CD4-positive, alpha-beta memory T cell (primary cell): ENCODE results near the gene EIF4G2. TPM values are rescaled to one million over a fixed set of nuclear protein-coding genes. Genes with fewer than 3 reads are reported as not detected.

Experiments
- CTCF ChIA-PET: fragments of 350-600 bp; sonication (Branson Sonifier 250); formaldehyde crosslinking; loops from one replicate; lab custom pipeline; 2021; ENCODE audit warnings: inconsistent platforms; ENCODE audit not compliant: partially characterized antibody; lab: Charles Lee
- POLR2A ChIA-PET: fragments of 350-600 bp; sonication (Branson Sonifier 250); formaldehyde crosslinking; loops from one replicate; lab custom pipeline; 2021; ENCODE audit not compliant: partially characterized antibody; lab: Charles Lee
- DNase-seq, 5 donors: peaks; one replicate each; pipeline versions ENCODE4 v3.0.0 to v3.0.0-alpha.2; 2020 to 2022; ENCODE audit warnings: mixed read lengths in 1 of 5
- H3K27ac ChIP-seq: one replicate; pipeline ENCODE4 v1.7.0; 2013; ENCODE audit warnings: low read depth, low read length
- H3K27me3 ChIP-seq: 2 replicates; pipeline ENCODE4 v1.7.0; 2013; ENCODE audit warnings: mild to moderate bottlenecking, low read length, moderate library complexity; ENCODE audit not compliant: insufficient read depth
- H3K36me3 ChIP-seq: 2 replicates; pipeline ENCODE4 v1.7.0; 2013; ENCODE audit warnings: mild to moderate bottlenecking, low read length, moderate library complexity; ENCODE audit not compliant: insufficient read depth
- H3K4me1 ChIP-seq: 2 replicates; pipeline ENCODE4 v1.7.0; 2013; ENCODE audit warnings: mild to moderate bottlenecking, low read length, moderate library complexity; ENCODE audit not compliant: insufficient read depth
- H3K4me3 ChIP-seq, 2 donors: one replicate each; pipeline ENCODE4 v1.7.0; 2013; ENCODE audit warnings: low read length in 2 of 2, mild to moderate bottlenecking in 1 of 2
- H3K9me3 ChIP-seq, 2 donors: one replicate each; pipeline ENCODE4 v1.7.0; 2013; ENCODE audit warnings: low read length in 2 of 2, control low read depth in 1 of 2; ENCODE audit not compliant: control insufficient read depth in 1 of 2
- H3K27ac Mint-ChIP-seq, 7 donors: one replicate each; pipeline ENCODE4 v1.8.0; 2020 to 2021; ENCODE audit warnings: mixed read lengths in 7 of 7, mild to moderate bottlenecking in 6 of 7, inconsistent platforms in 3 of 7, moderate library complexity in 3 of 7
- H3K27me3 Mint-ChIP-seq, 2 donors: one replicate each; pipeline ENCODE4 v1.8.0; 2020 to 2021; ENCODE audit warnings: mixed read lengths in 2 of 2
- H3K36me3 Mint-ChIP-seq, 2 donors: one replicate each; pipeline ENCODE4 v1.8.0; 2020 to 2021; ENCODE audit warnings: mixed read lengths in 2 of 2, inconsistent platforms in 1 of 2, mild to moderate bottlenecking in 1 of 2
- H3K4me1 Mint-ChIP-seq, 4 donors: one replicate each; pipeline ENCODE4 v1.8.0; 2020 to 2021; ENCODE audit warnings: mixed read lengths in 4 of 4, mild to moderate bottlenecking in 1 of 4
- H3K4me3 Mint-ChIP-seq, 8 donors: one replicate each; pipeline ENCODE4 v1.8.0; 2020 to 2021; ENCODE audit warnings: mixed read lengths in 8 of 8, mild to moderate bottlenecking in 7 of 8, moderate library complexity in 6 of 8, inconsistent platforms in 3 of 8
- H3K9me3 Mint-ChIP-seq, 8 donors: one replicate each; pipeline ENCODE4 v1.8.0; 2020 to 2021; ENCODE audit warnings: mixed read lengths in 8 of 8, mild to moderate bottlenecking in 5 of 8, inconsistent platforms in 3 of 8, moderate library complexity in 1 of 8
- intact Hi-C: fragments of 100-400 bp; cut with micrococcal nuclease; formaldehyde crosslinking; loops from one replicate; pipeline ENCODE4 v1.15.1; 2023
- polyA plus RNA-seq, 2 donors: library from polyadenylated mRNA; unstranded; fragments of 300-500 nt; fragmentation: Illumina TruSeq; gene quantifications; one replicate each; pipeline ENCODE4 v1.2.3, GENCODE V29; 2021
- total RNA-seq, 2 experiments: library from RNA; stranded (reverse); gene quantifications; one replicate each; pipeline ENCODE4 v1.2.3, GENCODE V29; 2021

Gene EIF4G2
- total and polyA plus RNA-seq, 4 experiments from 2014 or later = 521 to 664 (median 595) TPM

GRCh38 chr11:10758957-10759356 is 49.8 kb downstream of the EIF4G2 start:
- H3K4me1 ChIP-seq = peaks cover 3% of the 10 kb centered on the region
- Mint-ChIP-seq H3K27ac (no peak overlapping the region), H3K4me1 (peaks cover under 1 to 6% (median 3%) of the 10 kb centered on the region in 4 donors), H3K36me3 (peaks cover 24 to 49% of the 10 kb centered on the region in 2 donors), H3K4me3 (no peak overlapping the region), H3K9me3 (no peaks in the 10 kb centered on the region), H3K27me3 (no peaks in the 10 kb centered on the region)
- H3K9me3 ChIP-seq = no peaks in the 10 kb centered on the region
- CTCF ChIA-PET = no interaction called here
- H3K27ac ChIP-seq = no peak overlapping the region
- no peaks in the 10 kb centered on the region for H3K27me3 ChIP-seq
- peaks cover 70% of the 10 kb centered on the region for H3K36me3 ChIP-seq
- intact Hi-C loops = no loop called here
- DNase-seq = no peak
- POLR2A ChIA-PET = interaction anchor here (1.3 to 1.5 kb wide), 2 partner anchors 12 to 50 kb away, joined by 4 to 5 read pairs; partner anchors contain the start of gene EIF4G2
- H3K4me3 ChIP-seq = no peak overlapping the region

- H3K27ac Mint-ChIP-seq = peak overlapping the region in 3 of 7 donors; percentile 0 to 81 (median 38)
- intact Hi-C loops = loop anchor here (5.0 kb wide), 2 partner anchors 395 to 1090 kb away; partner anchors contain the start of gene USP47
Measured at GRCh38 chr11:10752486-10752885, 56.2 kb downstream of the EIF4G2 start.

GRCh38 chr11:10752061-10752460 is 56.7 kb downstream of the EIF4G2 start:
- ChIA-PET POLR2A (interaction anchor here (0.7 to 5.7 kb wide), 3 partner anchors 48 to 106 kb away, joined by 3 to 62 read pairs (median 3); partner anchors contain the start of genes EIF4G2 and ZBED5), CTCF (interaction anchor here (1.1 to 1.5 kb wide), 3 partner anchors 40 to 211 kb away, joined by 3 to 7 read pairs (median 4); partner anchors contain the start of gene RNF141)
- no peaks in the 10 kb centered on the region for H3K27me3 ChIP-seq
- H3K4me1 ChIP-seq = peaks cover 29% of the 10 kb centered on the region
- no peaks in the 10 kb centered on the region for H3K9me3 ChIP-seq
- H3K4me1 Mint-ChIP-seq = peaks cover 14 to 46% (median 20%) of the 10 kb centered on the region in 4 donors
- DNase-seq = no peak
- H3K36me3 Mint-ChIP-seq = peaks cover 11 to 44% of the 10 kb centered on the region in 2 donors
- H3K27me3 Mint-ChIP-seq = no peaks in the 10 kb centered on the region
- no peaks in the 10 kb centered on the region for H3K9me3 Mint-ChIP-seq
- H3K4me3 ChIP-seq = peak overlapping the region; percentile 95 to 96
- peaks cover 16% of the 10 kb centered on the region for H3K36me3 ChIP-seq
- H3K4me3 Mint-ChIP-seq = peak overlapping the region; percentile 92 to 98 (median 97)
- H3K27ac ChIP-seq = peak overlapping the region; percentile 81
- intact Hi-C loops = loop anchor here (5.0 kb wide), 2 partner anchors 395 to 1090 kb away; partner anchors contain the start of gene USP47
- H3K27ac Mint-ChIP-seq = peak overlapping the region in 5 of 7 donors; percentile 81 to 97 (median 93)

More at GRCh38 chr11:10752486-10752885, 56.2 kb downstream of the EIF4G2 start:
- Mint-ChIP-seq H3K27me3 (no peaks in the 10 kb centered on the region), H3K4me3 (peak overlapping the region; percentile 10 to 98 (median 95)), H3K36me3 (peaks cover 11 to 44% of the 10 kb centered on the region in 2 donors), H3K4me1 (peaks cover 14 to 46% (median 20%) of the 10 kb centered on the region in 4 donors), H3K9me3 (no peaks in the 10 kb centered on the region)
- H3K27me3 ChIP-seq = no peaks in the 10 kb centered on the region
- H3K27ac ChIP-seq = no peak overlapping the region
- ChIA-PET CTCF (interaction anchor here (1.1 kb wide), 2 partner anchors 40 to 46 kb away, joined by 3 to 4 read pairs; no protein-coding TSS in a partner anchor), POLR2A (interaction anchor here (0.7 to 5.7 kb wide), 3 partner anchors 48 to 105 kb away, joined by 3 to 62 read pairs (median 3); partner anchors contain the start of genes EIF4G2 and ZBED5)
- peaks cover 29% of the 10 kb centered on the region for H3K4me1 ChIP-seq
- no peaks in the 10 kb centered on the region for H3K9me3 ChIP-seq
- H3K4me3 ChIP-seq = peak overlapping the region; percentile 95 to 96
- H3K36me3 ChIP-seq = peaks cover 20% of the 10 kb centered on the region
- DNase-seq = no peak

GRCh38 chr11:10751581-10751940 is 57.2 kb downstream of the EIF4G2 start:
- Histone ChIP-seq H3K4me1 (peaks cover 29% of the 10 kb centered on the region), H3K36me3 (peaks cover 11% of the 10 kb centered on the region), H3K27me3 (no peaks in the 10 kb centered on the region), H3K4me3 (peak overlapping the region; percentile 95 to 96), H3K9me3 (no peaks in the 10 kb centered on the region), H3K27ac (peak overlapping the region; percentile 81)
- intact Hi-C loops = loop anchor here (1.0 to 5.0 kb wide), 6 partner anchors 8 to 1091 kb away; partner anchors contain the start of genes USP47 and ZBED5
- Mint-ChIP-seq H3K9me3 (no peaks in the 10 kb centered on the region), H3K36me3 (peaks cover 11 to 44% of the 10 kb centered on the region in 2 donors), H3K27ac (peak overlapping the region; percentile 81 to 97 (median 94)), H3K4me3 (peak overlapping the region; percentile 92 to 98 (median 97)), H3K4me1 (peaks cover 14 to 46% (median 20%) of the 10 kb centered on the region in 4 donors), H3K27me3 (no peaks in the 10 kb centered on the region)
- DNase-seq = no peak
- CTCF ChIA-PET = interaction anchor here (0.7 to 1.5 kb wide), 5 partner anchors 10 to 338 kb away, joined by 3 to 9 read pairs (median 6); partner anchors contain the start of gene RNF141
- POLR2A ChIA-PET = interaction anchor here (0.7 to 5.7 kb wide), 15 partner anchors 9 to 1291 kb away, joined by 3 to 62 read pairs (median 3); partner anchors contain the start of genes AMPD3, EIF4G2, RNF141 and USP47

GRCh38 chr11:10750838-10751580 is 57.7 kb downstream of the EIF4G2 start, which contains the start of gene CTR9:
Gene CTR9, plus strand, starts transcription at chr11:10751246. Its CDS starts 167 bp downstream, at chr11:10751413.
- Histone ChIP-seq H3K27ac (peak within 1 kb of the TSS; percentile 81), H3K36me3 (peaks cover 10% of the 10 kb centered on the region), H3K9me3 (no peaks in the 10 kb centered on the region), H3K27me3 (no peaks in the 10 kb centered on the region), H3K4me1 (peaks cover 29% of the 10 kb centered on the region), H3K4me3 (peak within 1 kb of the TSS; percentile 95 to 96)
- Mint-ChIP-seq H3K27me3 (no peaks in the 10 kb centered on the region), H3K4me3 (peak within 1 kb of the TSS; percentile 92 to 98 (median 97)), H3K4me1 (peaks cover 14 to 46% (median 20%) of the 10 kb centered on the region in 4 donors), H3K36me3 (peaks cover 11 to 42% of the 10 kb centered on the region in 2 donors), H3K27ac (peak within 1 kb of the TSS; percentile 81 to 97 (median 94)), H3K9me3 (no peaks in the 10 kb centered on the region)
- POLR2A ChIA-PET = interaction anchor here (0.8 to 5.7 kb wide), 14 partner anchors 9 to 1290 kb away, joined by 3 to 62 read pairs (median 4); partner anchors contain the start of genes AMPD3, EIF4G2, RNF141 and USP47
- peak; percentile 88 to 91 (median 89) for DNase-seq
- CTCF ChIA-PET = interaction anchor here (0.7 to 1.5 kb wide), 7 partner anchors 9 to 338 kb away, joined by 3 to 9 read pairs (median 4); partner anchors contain the start of gene RNF141
- intact Hi-C loops = loop anchor here (1.0 to 5.0 kb wide), 6 partner anchors 8 to 1091 kb away; partner anchors contain the start of genes USP47 and ZBED5

GRCh38 chr11:10749476-10749875 is 59.2 kb downstream of the EIF4G2 start:
- peaks cover 5% of the 10 kb centered on the region for H3K36me3 ChIP-seq
- no peaks in the 10 kb centered on the region for H3K27me3 ChIP-seq
- H3K9me3 Mint-ChIP-seq = no peaks in the 10 kb centered on the region
- no peaks in the 10 kb centered on the region for H3K27me3 Mint-ChIP-seq
- H3K4me3 ChIP-seq = no peak overlapping the region
- no peaks in the 10 kb centered on the region for H3K9me3 ChIP-seq
- ChIA-PET POLR2A (interaction anchor here (1.3 to 5.7 kb wide), 2 partner anchors 60 to 285 kb away, joined by 3 to 62 read pairs; partner anchors contain the start of gene EIF4G2), CTCF (no interaction called here)
- H3K4me1 Mint-ChIP-seq = peaks cover 15 to 62% (median 23%) of the 10 kb centered on the region in 4 donors
- H3K4me1 ChIP-seq = peaks cover 38% of the 10 kb centered on the region
- H3K4me3 Mint-ChIP-seq = peak overlapping the region in 6 of 8 donors; percentile 6 to 75 (median 16)
- DNase-seq = no peak
- intact Hi-C loops = no loop called here
- H3K36me3 Mint-ChIP-seq = peaks cover 0 to 28% of the 10 kb centered on the region in 2 donors
- H3K27ac Mint-ChIP-seq = peak overlapping the region in 3 of 7 donors; percentile 40 to 79 (median 73)
- H3K27ac ChIP-seq = no peak overlapping the region
